Stimulated activated CD4-positive, alpha-beta T cell treated with anti-CD3 and anti-CD28 coated beads, Interleukin-1b, Interleukin-23, amount 100 ng/mL, for 4 hours (primary cell): Measurements from ENCODE around the gene DEF6.

Experiments
- DNase-seq, 2 donors: peaks; one replicate each; pipeline ENCODE4 v3.0.0-alpha.2; 2020; ENCODE audit warnings: low read depth in 2 of 2

The DEF6 gene, protein sequence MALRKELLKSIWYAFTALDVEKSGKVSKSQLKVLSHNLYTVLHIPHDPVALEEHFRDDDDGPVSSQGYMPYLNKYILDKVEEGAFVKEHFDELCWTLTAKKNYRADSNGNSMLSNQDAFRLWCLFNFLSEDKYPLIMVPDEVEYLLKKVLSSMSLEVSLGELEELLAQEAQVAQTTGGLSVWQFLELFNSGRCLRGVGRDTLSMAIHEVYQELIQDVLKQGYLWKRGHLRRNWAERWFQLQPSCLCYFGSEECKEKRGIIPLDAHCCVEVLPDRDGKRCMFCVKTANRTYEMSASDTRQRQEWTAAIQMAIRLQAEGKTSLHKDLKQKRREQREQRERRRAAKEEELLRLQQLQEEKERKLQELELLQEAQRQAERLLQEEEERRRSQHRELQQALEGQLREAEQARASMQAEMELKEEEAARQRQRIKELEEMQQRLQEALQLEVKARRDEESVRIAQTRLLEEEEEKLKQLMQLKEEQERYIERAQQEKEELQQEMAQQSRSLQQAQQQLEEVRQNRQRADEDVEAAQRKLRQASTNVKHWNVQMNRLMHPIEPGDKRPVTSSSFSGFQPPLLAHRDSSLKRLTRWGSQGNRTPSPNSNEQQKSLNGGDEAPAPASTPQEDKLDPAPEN

DNA sequence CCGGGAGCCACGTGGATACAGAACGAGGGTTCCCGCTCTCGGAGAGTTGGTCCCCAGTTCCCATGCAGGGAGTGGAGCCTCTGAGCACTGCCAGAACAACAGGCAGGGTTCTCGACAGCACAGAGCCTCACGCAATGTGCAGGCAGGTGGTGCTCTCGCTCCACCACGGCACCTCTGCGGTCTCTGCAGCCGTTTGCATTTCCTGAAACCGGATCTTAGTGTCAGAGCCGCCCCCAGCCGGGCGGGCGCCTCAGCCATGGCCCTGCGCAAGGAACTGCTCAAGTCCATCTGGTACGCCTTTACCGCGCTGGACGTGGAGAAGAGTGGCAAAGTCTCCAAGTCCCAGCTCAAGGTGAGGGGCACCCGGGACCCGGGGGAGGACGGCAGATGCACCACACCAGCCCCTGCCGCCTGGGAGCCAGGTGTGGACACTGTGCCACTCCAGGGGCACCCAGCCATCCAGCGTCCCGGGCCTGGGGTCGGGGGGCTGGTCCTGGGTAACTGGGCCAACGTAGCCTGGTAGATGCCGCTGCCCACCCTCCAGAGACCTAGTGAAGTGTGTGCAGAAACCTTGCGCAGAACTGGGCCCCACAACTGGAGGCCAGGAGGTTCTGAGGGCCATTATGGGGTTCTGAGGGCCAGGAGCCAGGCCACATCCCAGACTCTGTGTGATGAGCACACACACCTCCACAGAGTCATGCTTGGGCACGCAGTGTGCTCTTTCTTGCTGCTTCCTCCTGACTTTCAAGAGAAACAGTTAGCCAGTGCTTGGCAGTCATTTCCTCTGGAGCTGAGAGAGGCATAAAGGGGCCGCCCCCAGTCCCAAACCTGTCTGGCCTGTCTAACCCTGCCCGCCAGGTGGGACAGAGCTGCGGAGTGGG, at the start of gene DEF6:
TSS of gene DEF6 (plus strand) at position 218 of the 881 bp plus-strand sequence. CDS start at position 257, 39 bp downstream.
- DNase-seq: peak; percentile 75 to 80

GRCh38 chr6:35248300-35248699, 49.3 kb upstream of the DEF6 start:
- DNase-seq: no peak

DNA sequence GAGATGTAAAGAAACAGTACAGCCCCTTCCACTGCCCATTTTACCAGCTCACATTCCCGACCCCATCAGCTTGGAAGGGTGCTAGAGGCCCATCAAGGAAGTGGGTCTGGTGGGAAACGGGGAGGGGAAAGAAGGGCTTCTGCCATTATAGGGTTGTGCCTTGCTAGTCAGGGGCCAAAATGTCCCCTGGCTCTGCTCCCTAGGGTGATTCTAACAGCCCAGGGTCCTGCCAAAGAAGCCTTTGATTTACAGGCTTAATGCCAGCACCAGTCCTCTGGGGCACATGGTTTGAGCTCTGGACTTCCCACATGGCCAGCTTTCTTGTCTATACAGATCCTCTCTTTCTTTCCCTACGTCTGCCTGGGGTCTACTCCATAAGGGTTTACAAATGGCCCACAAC, 48.7 kb upstream of the DEF6 start:
- DNase-seq: no peak

DNA sequence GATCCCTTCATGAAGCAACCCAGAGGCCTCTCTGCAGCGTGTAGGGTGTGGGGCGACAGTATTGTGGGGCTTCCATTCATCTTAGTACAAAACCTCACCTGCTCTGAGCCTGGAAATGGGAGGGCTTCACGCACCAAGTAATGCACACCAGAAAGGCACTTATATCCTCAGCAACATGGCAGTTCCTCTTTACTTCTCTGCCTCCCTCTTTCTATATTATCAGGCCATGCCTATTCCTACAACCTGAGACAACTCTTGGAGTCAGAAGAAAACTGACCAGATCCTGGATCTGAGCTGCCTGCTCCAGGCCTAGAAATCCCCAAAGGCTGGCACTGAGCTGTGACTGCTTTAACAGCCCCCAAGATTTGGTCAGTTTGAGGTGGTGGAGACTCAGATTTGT, 45.7 kb upstream of the DEF6 start:
- no peak for DNase-seq

- DNase-seq: no peak
These were observed 44.4 kb upstream of the DEF6 start for GRCh38 chr6:35253249-35253648.

DNA sequence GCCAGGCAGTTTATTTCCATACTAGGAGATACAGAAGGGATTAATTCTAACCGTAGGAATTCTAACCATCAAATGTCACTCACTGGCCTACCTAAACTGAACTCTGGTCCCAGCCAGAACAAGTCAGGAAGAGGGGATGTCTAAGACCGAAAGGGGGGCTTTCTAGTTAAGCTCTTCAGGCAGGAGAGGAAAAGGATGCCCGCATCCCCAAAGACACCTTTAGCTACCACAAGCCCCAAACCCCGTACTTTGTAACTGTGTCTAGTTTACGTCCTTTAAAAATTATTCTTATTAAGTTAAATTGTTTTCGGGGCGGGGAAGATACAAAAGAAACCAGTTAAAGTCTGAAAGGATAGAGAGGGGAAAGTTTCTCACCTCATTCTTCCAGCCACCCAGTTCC, 39.3 kb upstream of the DEF6 start:
- no peak for DNase-seq

DNA sequence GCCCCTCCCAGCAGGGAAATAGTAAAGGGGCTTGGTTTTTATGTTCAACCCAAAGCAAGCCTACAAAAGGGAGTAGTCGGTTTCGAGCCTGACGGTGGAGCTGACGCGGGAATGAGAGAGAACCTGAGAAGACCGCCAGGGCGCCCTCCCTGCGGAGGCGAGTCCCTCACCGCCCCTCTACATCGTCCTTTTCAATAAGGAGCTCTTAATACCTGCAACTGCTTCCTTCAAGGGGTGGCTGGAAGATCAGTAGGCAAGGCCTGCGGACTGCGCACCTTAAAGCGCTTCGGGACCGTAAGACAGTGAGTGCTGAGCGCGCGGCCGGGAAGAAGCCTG, 38.8 kb upstream of the DEF6 start:
- no peak for DNase-seq

DNA sequence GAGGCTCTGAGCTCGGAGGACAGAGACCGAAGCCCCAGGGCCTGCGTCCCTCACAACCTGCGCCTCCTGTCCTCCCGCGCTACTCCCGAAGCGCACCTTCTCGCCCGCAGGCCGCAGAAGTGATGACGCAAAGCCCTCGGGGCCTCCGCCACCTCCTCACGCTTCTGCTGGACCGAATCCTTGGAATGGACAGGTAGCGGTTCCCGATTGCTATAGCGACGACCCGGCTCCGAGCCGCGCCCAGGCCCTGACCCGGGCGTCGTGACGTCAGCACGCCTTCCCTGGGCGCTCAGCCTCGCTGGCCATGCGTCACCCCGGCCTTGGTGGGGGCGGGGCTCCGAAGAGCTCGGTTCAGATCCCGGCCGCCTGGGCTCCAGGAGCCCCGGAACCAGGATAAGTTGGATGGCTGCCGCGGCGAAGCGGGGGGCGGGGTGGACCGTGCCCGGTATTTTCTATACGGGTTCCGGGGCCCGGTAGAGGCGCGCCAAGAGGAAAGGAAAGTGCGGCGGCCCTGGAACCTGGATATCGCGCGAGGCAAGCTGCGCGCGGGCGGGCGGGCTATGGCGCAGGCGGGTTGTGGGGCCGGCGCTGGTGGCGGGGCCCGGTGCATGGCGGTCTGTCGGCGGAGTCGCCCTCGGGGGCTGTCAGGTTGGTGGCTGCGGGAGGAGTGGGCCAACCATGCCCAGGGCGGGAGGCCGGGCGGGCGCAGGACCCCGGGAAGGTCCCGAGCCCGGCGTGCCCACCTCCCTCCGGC, 38.2 kb upstream of the DEF6 start, which contains the start of gene ZNF76:
TSS of gene ZNF76 (plus strand) at position 542 of the 754 bp plus-strand sequence. CDS start 21,417 bp downstream, outside the sequence.
- peak; percentile 77 to 93 for DNase-seq

DNA sequence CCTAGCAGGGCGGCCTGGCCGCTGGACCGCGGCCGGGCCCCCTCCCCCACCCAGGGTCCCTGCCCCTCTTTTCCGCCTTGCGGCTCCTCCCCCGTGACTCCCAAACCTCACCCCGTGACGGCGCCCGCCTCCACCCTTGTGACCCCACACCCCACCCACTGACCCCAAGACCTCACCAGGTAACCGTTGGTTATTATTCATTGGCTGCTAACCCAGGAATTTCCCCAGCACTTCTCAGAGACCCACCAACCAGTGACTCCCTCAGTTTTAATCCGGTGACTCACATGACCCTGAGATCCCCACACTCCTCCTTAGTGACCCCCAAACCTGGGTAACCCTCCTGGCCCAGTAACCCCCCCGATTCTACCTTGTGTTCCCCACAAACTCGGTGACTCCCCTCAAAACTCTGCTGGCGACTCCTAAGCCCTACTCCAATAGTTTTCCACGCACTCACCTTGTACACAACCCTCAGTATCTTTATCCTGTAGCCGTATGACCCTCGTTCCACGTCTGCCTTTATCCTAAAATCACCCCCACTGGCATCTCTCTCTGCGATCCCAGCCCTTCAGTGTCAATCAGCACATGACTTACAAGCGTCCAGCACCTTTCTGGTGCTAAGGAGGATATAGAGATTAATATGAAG, 37.5 kb upstream of the DEF6 start:
- peak; percentile 60 to 65 for DNase-seq

- no peak for DNase-seq
These were observed 36.7 kb upstream of the DEF6 start for GRCh38 chr6:35260591-35261570.

GRCh38 chr6:35262596-35262995, 35.0 kb upstream of the DEF6 start:
- DNase-seq: no peak

DNA sequence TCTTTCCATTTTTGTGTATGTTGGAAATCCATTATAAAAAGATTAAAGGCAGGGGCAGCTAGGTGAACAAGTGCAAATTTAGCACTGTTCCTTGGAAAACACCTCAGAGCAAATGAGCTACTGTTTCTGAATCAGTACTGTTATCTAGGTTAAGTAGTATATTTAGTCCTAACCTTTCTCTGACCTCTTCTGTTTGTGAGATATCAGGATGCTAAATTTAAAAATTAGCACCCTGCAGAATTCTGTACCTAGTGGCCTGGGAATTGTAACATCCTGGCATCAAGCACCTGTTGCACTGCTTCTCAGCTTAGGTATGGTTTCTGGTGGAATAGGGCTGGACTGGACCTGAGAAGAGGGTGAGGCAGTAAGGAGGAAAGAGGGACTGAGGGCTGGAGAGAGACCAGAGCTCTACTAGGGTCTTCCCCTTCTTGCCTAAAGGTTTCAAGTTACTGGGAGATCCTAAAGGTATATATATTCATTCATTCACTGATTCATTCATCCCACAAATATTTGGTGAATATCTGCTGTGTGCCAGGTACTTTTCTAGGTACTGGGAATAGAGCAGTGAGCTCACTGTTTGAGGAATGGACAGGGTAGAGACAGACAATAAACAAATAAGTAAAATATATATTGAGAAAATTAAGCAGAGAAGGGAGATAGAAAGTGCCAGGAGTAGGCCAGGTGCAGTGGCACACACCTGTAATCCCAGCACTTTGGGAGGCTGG, 32.9 kb upstream of the DEF6 start:
- no peak for DNase-seq

GRCh38 chr6:35265523-35265922, 32.1 kb upstream of the DEF6 start:
- DNase-seq: no peak

DNA sequence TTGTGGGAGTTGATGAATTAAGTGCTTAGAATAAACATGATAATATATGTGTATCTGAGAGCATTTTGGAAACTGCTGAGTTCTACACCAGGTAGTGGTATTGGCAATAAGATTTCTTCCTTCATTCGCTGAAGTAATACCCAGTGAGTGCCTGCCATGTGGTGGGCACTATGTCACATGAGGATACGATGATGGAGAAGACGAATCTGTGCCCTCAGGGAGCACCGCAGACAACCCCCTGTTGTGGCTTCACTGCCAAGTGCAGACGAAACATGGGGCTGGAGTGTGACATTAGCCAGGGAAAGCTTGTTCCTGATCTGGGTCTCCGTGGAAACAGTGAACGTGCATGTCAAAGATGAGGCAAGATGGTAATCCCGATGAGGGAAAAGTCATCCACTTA, 30.2 kb upstream of the DEF6 start:
- DNase-seq: no peak

GRCh38 chr6:35267897-35268296, 29.7 kb upstream of the DEF6 start:
- no peak for DNase-seq

DNA sequence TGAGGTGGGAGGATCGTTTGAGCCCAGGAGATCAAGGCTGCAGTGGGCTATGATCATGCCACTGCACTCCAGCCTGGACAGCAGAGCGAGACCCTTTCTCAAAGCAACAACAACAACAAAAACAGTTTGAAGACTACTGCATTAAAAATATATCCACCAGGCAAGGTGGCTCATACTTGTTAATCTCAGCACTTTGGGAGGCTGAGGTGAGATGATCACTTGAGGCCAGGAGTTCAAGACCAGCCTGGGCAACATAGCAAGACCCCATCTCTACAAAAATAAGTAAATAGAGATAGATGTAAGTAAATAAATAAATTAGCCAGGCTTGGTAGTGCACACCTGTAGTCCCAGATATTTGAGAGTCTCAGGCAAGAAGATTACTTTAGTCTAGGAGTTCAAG, 25.6 kb upstream of the DEF6 start:
- no peak for DNase-seq

GRCh38 chr6:35273822-35274559, 23.6 kb upstream of the DEF6 start:
- DNase-seq: no peak

GRCh38 chr6:35275744-35276260, 21.8 kb upstream of the DEF6 start:
- no peak for DNase-seq
